Endothelial cell of umbilical vein (primary cell): ENCODE results near the gene NDUFA11. TPM values are rescaled to one million over a fixed set of nuclear protein-coding genes. Genes with fewer than 3 reads are reported as not detected.
A peak's percentile ranks its signal among the peaks of the same experiment; 100 is the strongest.

Experiments used
- BruUV-seq: library from RNA; stranded (reverse); fragments of 400-500 nt; replicated peaks from 2 replicates; lab custom pipeline; 2021; lab: Mats Ljungman, UMichigan
- CTCF ChIA-PET: fragments of 300-600, 350-600 bp; sonication (Branson Sonifier 250); formaldehyde crosslinking; loops from one replicate; lab custom pipeline; 2021; ENCODE audit warnings: antibody characterized with exemption, inconsistent platforms; lab: Charles Lee
- POLR2A ChIA-PET: fragments of 300-600, 350-600 bp; sonication (Branson Sonifier 250); formaldehyde crosslinking; loops from one replicate; lab custom pipeline; 2021; ENCODE audit warnings: antibody characterized with exemption, inconsistent platforms; lab: Charles Lee
- DNase-seq: peaks from one replicate; pipeline ENCODE4 v3.0.0-alpha.2; 2011; ENCODE audit warnings: low read depth, low spot score
- FAIRE-seq: peaks from 2 replicates; lab custom pipeline; 2011; peaks lifted over from hg19 to GRCh38; lab: Jason Lieb, UNC
- H2AFZ ChIP-seq: 2 replicates; pipeline ENCODE4 v1.6.0; 2012; ENCODE audit warnings: low read depth, low read length, control low read depth, inconsistent platforms
- H3K27ac ChIP-seq: 2 replicates; pipeline ENCODE4 v1.5.1; 2011; ENCODE audit warnings: low read depth, mild to moderate bottlenecking, control low read depth, low read length, moderate library complexity; ENCODE audit not compliant: insufficient read depth
- H3K27me3 ChIP-seq, 2 experiments: 2 replicates each; pipeline versions ENCODE4 v1.6.0 to v1.6.1; 2011; ENCODE audit warnings: low read length in 2 of 2, mixed read lengths in 1 of 2; ENCODE audit not compliant: control insufficient read depth in 2 of 2, insufficient read depth in 2 of 2
- H3K36me3 ChIP-seq, 2 experiments: 2 replicates in 1 of 2; 3 replicates in 1 of 2; pipeline ENCODE4 v1.5.1; 2011; ENCODE audit warnings: low read length in 2 of 2, mild to moderate bottlenecking in 1 of 2, moderate library complexity in 1 of 2; ENCODE audit not compliant: control insufficient read depth in 2 of 2, insufficient read depth in 2 of 2; ENCODE audit errors: extremely low read depth in 1 of 2
- H3K4me1 ChIP-seq: 3 replicates; pipeline ENCODE4 v1.5.1; 2011; ENCODE audit warnings: mild to moderate bottlenecking, low read length; ENCODE audit not compliant: control insufficient read depth, insufficient read depth; ENCODE audit errors: extremely low read depth
- H3K4me2 ChIP-seq: 2 replicates; pipeline ENCODE4 v1.6.1; 2011; ENCODE audit warnings: low read length, control low read depth, mixed read lengths; ENCODE audit not compliant: insufficient read depth
- H3K4me3 ChIP-seq, 3 experiments: fragments of 200-600 bp in 1 of 3; sonication (generic), shearing (Covaris generic) in 1 of 3; replicated peaks in 1 of 3; 2 replicates each; pipeline ENCODE4 v1.5.1; 2011 to 2016; ENCODE audit warnings: control low read depth in 3 of 3, low read length in 3 of 3, mild to moderate bottlenecking in 2 of 3, inconsistent platforms in 1 of 3, low read depth in 1 of 3, moderate library complexity in 1 of 3; ENCODE audit not compliant: insufficient read depth in 1 of 3
- H3K79me2 ChIP-seq: 2 replicates; pipeline ENCODE4 v1.6.0; 2012; ENCODE audit warnings: low read length, inconsistent platforms; ENCODE audit not compliant: control insufficient read depth, insufficient read depth
- H3K9ac ChIP-seq: replicated peaks from 2 replicates; pipeline ENCODE3; 2011; ENCODE audit warnings: low read length, control low read depth; ENCODE audit not compliant: insufficient read depth; ENCODE audit errors: extremely low read depth
- H3K9me1 ChIP-seq: replicated peaks from 3 replicates; pipeline ENCODE4 v1.6.0; 2011; ENCODE audit warnings: mild to moderate bottlenecking, low read length; ENCODE audit not compliant: control insufficient read depth, insufficient read depth; ENCODE audit errors: extremely low read depth
- H3K9me3 ChIP-seq: replicated peaks from 2 replicates; pipeline ENCODE4 v1.5.1; 2012; ENCODE audit warnings: low read length, inconsistent platforms; ENCODE audit not compliant: control insufficient read depth, insufficient read depth
- H4K20me1 ChIP-seq: replicated peaks from 2 replicates; pipeline ENCODE3; 2011; ENCODE audit warnings: mild to moderate bottlenecking, low read length; ENCODE audit not compliant: control insufficient read depth, insufficient read depth; ENCODE audit errors: extremely low read depth
- CTCF ChIP-seq, 2 donors: IDR thresholded peaks; 1 replicate in 1 of 2; 2 replicates in 1 of 2; pipeline ENCODE4 v1.5.1; 2011; ENCODE audit warnings: low read length in 2 of 2, mild to moderate bottlenecking in 2 of 2, moderate library complexity in 2 of 2, control low read depth in 1 of 2, inconsistent platforms in 1 of 2, low read depth in 1 of 2; ENCODE audit not compliant: insufficient read depth in 1 of 2; ENCODE audit errors: extremely low read depth in 1 of 2
- FOS ChIP-seq: IDR thresholded peaks from 2 replicates; pipeline ENCODE4 v1.6.1; 2011; ENCODE audit warnings: mild to moderate bottlenecking, low read length, moderate library complexity, borderline replicate concordance; ENCODE audit not compliant: insufficient read depth
- POLR2A ChIP-seq: IDR thresholded peaks from 2 replicates; pipeline ENCODE4 v1.6.1; 2012; ENCODE audit warnings: low read depth, mild to moderate bottlenecking, control low read depth, low read length
- POLR2AphosphoS5 ChIP-seq: IDR thresholded peaks from 2 replicates; pipeline ENCODE4 v1.6.1; 2012; ENCODE audit warnings: low read depth, mild to moderate bottlenecking, control low read depth, low read length, moderate library complexity; ENCODE audit not compliant: insufficient read depth
- dilution Hi-C: fragments of 300-500 bp; cut with MboI; formaldehyde crosslinking; loops from one replicate; pipeline ENCODE4 v1.15.0; 2019; ENCODE audit warnings: low sequenced_read_pairs; ENCODE audit not compliant: extremely low pct_ligation_motif_present
- intact Hi-C: fragments of 100-400 bp; cut with micrococcal nuclease; formaldehyde crosslinking; loops from one replicate; pipeline ENCODE4 v1.10.0; 2022
- polyA plus RNA-seq, 4 experiments: library from polyadenylated mRNA; depleted of rRNA in 3 of 4; stranded (reverse) in 3 of 4; unstranded in 1 of 4; fragments of >200 nt; gene quantifications; 2 replicates each; pipeline versions ENCODE4 v1.2.1 to v1.2.3, GENCODE V29; 2011 to 2012; ENCODE audit warnings: missing spikeins in 1 of 4
- total RNA-seq: library from RNA; stranded (reverse); gene quantifications from 2 replicates; pipeline ENCODE4 v1.2.3, GENCODE V29; 2021

NDUFA11 gene
- total and polyA plus RNA-seq, 2 donors (not counting 3 experiments of a cell fraction or from before 2014, with no cell fraction given), result 281 to 876 TPM

GRCh38 chr19:5897189-5897969 is 6.2 kb downstream of the NDUFA11 start:
- H4K20me1 ChIP-seq, result no peaks in the 10 kb centered on the region
- peaks cover 0 to 15% of the 10 kb centered on the region in 2 experiments for H3K36me3 ChIP-seq
- no TSS peak for BruUV-seq
- TF ChIP-seq POLR2A (no peak), FOS (no peak), CTCF (IDR thresholded peaks at IDR 0.05; ENCODE audit: extremely low read depth in 1 of 2, insufficient read depth in 1 of 2, low read depth in 1 of 2, low read length in 2 of 2) (peak in 1 of 2 donors; percentile 3), POLR2AphosphoS5 (no peak)
- dilution Hi-C loops (no loop called here), intact Hi-C loops (no loop called here)
- H2AFZ ChIP-seq, result no peak overlapping the region
- peaks cover 21% of the 10 kb centered on the region for H3K4me1 ChIP-seq
- H3K4me2 ChIP-seq, result no peak overlapping the region
- FAIRE-seq (no peak), DNase-seq (no peak)
- ChIA-PET CTCF (interaction anchor here (0.6 to 3.1 kb wide), 3 partner anchors 93 to 123 kb away, joined by 3 to 11 read pairs (median 5); partner anchors contain the start of gene NRTN), POLR2A (no interaction called here)
- H3K4me3 ChIP-seq, result no peak overlapping the region
- no peak overlapping the region for H3K9ac ChIP-seq
- H3K9me3 ChIP-seq, result no peaks in the 10 kb centered on the region
- H3K27me3 ChIP-seq, result no peaks in the 10 kb centered on the region
- H3K27ac ChIP-seq, result no peak overlapping the region
- peaks cover 26% of the 10 kb centered on the region for H3K79me2 ChIP-seq
- H3K9me1 ChIP-seq, result no peaks in the 10 kb centered on the region
